SK-N-SH treated with all-trans-retinoic acid at 6 μM for 48 hours (cell line): ENCODE measurements around the gene TCF25.

ENCODE experiments used
- ATAC-seq: fragments of 200-7000 bp; cut with Tn5 transposase; 3 replicates; pipeline ENCODE4 v1.9.1; 2020; ENCODE audit warnings: mild to moderate bottlenecking, moderate library complexity
- ARNTL ChIP-seq: fragments of 450-650 bp; formaldehyde crosslinking; IDR thresholded peaks from 2 replicates; pipeline ENCODE4 v1.5.0; 2020; ENCODE audit warnings: low read depth, mild to moderate bottlenecking, moderate library complexity, borderline replicate concordance
- BACH2 ChIP-seq: fragments of 250-450 bp; sonication (Bioruptor Pico); IDR thresholded peaks from 2 replicates; pipeline ENCODE4 v1.9.0; 2021; ENCODE audit warnings: mild to moderate bottlenecking, borderline replicate concordance
- CSDC2 ChIP-seq: fragments of 250-450 bp; sonication (Bioruptor Pico); IDR thresholded peaks from 2 replicates; pipeline ENCODE4 v1.5.0; 2020; ENCODE audit warnings: mild to moderate bottlenecking, moderate library complexity
- GLIS3 ChIP-seq: fragments of 250-450 bp; sonication (Bioruptor Pico); IDR thresholded peaks from 2 replicates; pipeline ENCODE4 v1.5.0; 2020; ENCODE audit warnings: mild to moderate bottlenecking, moderate library complexity
- ISL1 ChIP-seq: fragments of 250-450 bp; sonication (Bioruptor Pico); IDR thresholded peaks from 2 replicates; pipeline ENCODE4 v2.1.2; 2022; ENCODE audit warnings: mild to moderate bottlenecking, moderate library complexity
- PPARA ChIP-seq: fragments of 250-450 bp; sonication (Bioruptor Pico); IDR thresholded peaks from 2 replicates; pipeline ENCODE4 v1.5.0; 2020; ENCODE audit warnings: mild to moderate bottlenecking, borderline replicate concordance
- SNAI2 ChIP-seq: fragments of 250-450 bp; sonication (Bioruptor Pico); IDR thresholded peaks from 2 replicates; pipeline ENCODE4 v1.5.0; 2020; ENCODE audit warnings: mild to moderate bottlenecking, moderate library complexity
- TCF4 ChIP-seq: fragments of 250-450 bp; sonication (Bioruptor Pico); IDR thresholded peaks from 2 replicates; pipeline ENCODE4 v1.8.0; 2021; ENCODE audit warnings: mild to moderate bottlenecking, moderate library complexity, borderline replicate concordance
- TOX ChIP-seq: fragments of 250-450 bp; sonication (Bioruptor Pico); IDR thresholded peaks from 2 replicates; pipeline ENCODE4 v1.8.0; 2021; ENCODE audit warnings: mild to moderate bottlenecking, moderate library complexity, borderline replicate concordance
- ZC3H10 ChIP-seq: fragments of 250-450 bp; sonication (Bioruptor Pico); IDR thresholded peaks from 2 replicates; pipeline ENCODE4 v1.5.1; 2021; ENCODE audit warnings: mild to moderate bottlenecking, moderate library complexity
- ZFP3 ChIP-seq: fragments of 250-450 bp; sonication (Bioruptor Pico); IDR thresholded peaks from 2 replicates; pipeline ENCODE4 v1.5.0; 2020; ENCODE audit warnings: mild to moderate bottlenecking, moderate library complexity
- ZFP30 ChIP-seq: fragments of 450-650 bp; formaldehyde crosslinking; IDR thresholded peaks from 2 replicates; pipeline ENCODE4 v1.5.0; 2022; ENCODE audit warnings: mild to moderate bottlenecking, moderate library complexity
- ZNF70 ChIP-seq: fragments of 450-650 bp; formaldehyde crosslinking; IDR thresholded peaks from 2 replicates; pipeline ENCODE4 v1.5.0; 2020; ENCODE audit warnings: mild to moderate bottlenecking, moderate library complexity
- ZNF8 ChIP-seq: fragments of 450-650 bp; formaldehyde crosslinking; IDR thresholded peaks from 2 replicates; pipeline ENCODE4 v1.5.0; 2020; ENCODE audit warnings: mild to moderate bottlenecking, moderate library complexity
- TF ChIP-seq, protein P1 (sequence below): fragments of 250-450 bp; sonication (Bioruptor Pico); IDR thresholded peaks from 2 replicates; pipeline ENCODE4 v1.5.1; 2021; ENCODE audit warnings: mild to moderate bottlenecking, moderate library complexity
- TF ChIP-seq, protein P2 (sequence below): fragments of 250-450 bp; sonication (Bioruptor Pico); IDR thresholded peaks from 2 replicates; pipeline ENCODE4 v1.8.0; 2021; ENCODE audit warnings: low read depth, mild to moderate bottlenecking, moderate library complexity, borderline replicate concordance
- TF ChIP-seq, protein P3 (sequence below): fragments of 250-450 bp; sonication (Bioruptor Pico); IDR thresholded peaks from 2 replicates; pipeline ENCODE4 v1.5.0; 2020; ENCODE audit warnings: mild to moderate bottlenecking, moderate library complexity
- TF ChIP-seq, protein P4 (sequence below): fragments of 250-450 bp; sonication (Bioruptor Pico); IDR thresholded peaks from 2 replicates; pipeline ENCODE4 v1.8.0; 2020; ENCODE audit warnings: mild to moderate bottlenecking, moderate library complexity, borderline replicate concordance

Gene TCF25

DNA sequence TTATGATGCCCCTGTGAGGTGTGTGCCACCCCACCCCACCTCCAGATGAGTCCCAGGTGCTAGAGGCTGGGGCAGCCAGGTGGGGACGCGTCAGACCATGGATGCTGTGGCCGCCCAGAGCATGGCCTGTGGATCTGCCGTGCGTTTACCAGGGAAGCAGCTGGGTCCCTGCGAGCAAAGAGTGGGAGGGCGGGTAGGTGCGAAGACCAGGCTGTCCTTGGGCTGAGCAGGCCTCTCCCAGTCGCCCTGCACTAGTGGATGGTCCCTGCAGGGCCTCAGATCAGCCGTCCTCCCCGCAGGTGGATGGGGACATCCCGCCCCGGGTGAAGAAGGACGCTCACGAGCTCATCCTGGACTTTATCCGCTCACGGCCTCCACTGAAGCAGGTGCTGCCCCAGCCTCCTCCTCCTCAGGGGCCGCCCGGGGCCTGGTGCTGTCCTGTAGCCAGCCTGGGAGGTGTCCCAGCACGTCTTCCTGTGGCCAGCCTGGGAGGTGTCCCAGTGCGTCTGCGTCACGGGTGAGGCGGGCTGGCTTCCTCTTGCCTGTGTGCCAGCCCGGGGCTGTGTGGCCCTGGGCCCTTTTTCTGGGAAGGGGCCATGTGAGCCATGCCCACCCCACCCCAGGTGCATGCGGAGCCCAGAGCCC lies 18.0 kb upstream of the TCF25 start:
- TF ChIP-seq, protein P1, sequence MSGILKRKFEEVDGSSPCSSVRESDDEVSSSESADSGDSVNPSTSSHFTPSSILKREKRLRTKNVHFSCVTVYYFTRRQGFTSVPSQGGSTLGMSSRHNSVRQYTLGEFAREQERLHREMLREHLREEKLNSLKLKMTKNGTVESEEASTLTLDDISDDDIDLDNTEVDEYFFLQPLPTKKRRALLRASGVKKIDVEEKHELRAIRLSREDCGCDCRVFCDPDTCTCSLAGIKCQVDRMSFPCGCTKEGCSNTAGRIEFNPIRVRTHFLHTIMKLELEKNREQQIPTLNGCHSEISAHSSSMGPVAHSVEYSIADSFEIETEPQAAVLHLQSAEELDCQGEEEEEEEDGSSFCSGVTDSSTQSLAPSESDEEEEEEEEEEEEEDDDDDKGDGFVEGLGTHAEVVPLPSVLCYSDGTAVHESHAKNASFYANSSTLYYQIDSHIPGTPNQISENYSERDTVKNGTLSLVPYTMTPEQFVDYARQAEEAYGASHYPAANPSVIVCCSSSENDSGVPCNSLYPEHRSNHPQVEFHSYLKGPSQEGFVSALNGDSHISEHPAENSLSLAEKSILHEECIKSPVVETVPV (CRISPR knock-in tag), result no peak
- TF ChIP-seq SNAI2 (CRISPR knock-in tag), result no peak
- no peak for TF ChIP-seq TOX (CRISPR knock-in tag)
- no peak for TF ChIP-seq GLIS3 (CRISPR knock-in tag)
- TF ChIP-seq, protein P2, sequence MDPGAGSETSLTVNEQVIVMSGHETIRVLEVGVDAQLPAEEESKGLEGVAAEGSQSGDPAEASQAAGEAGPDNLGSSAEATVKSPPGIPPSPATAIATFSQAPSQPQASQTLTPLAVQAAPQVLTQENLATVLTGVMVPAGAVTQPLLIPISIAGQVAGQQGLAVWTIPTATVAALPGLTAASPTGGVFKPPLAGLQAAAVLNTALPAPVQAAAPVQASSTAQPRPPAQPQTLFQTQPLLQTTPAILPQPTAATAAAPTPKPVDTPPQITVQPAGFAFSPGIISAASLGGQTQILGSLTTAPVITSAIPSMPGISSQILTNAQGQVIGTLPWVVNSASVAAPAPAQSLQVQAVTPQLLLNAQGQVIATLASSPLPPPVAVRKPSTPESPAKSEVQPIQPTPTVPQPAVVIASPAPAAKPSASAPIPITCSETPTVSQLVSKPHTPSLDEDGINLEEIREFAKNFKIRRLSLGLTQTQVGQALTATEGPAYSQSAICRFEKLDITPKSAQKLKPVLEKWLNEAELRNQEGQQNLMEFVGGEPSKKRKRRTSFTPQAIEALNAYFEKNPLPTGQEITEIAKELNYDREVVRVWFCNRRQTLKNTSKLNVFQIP (CRISPR knock-in tag), result no peak
- TF ChIP-seq, all 23 proteins: peak for 0

DNA sequence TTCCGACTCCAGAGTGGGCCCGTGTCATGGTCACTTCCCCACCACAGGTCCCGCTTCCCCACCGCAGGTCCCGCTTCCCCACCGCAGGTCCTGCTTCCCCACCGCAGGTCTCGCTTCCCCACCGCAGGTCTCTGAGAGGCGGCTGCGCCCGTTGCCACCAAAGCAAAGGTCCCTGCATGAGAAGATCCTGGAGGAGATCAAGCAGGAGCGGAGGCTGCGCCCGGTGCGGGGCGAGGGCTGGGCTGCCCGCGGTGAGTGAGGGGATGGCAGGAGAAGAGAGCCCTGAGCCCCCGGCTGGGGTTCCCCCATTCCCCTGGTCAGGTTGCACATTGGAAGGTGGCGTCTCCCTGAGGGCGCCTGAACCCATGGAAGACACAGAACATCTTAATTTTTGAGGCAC lies 17.4 kb upstream of the TCF25 start:
- no peak for TF ChIP-seq CSDC2 (CRISPR knock-in tag)
- TF ChIP-seq, protein P3, sequence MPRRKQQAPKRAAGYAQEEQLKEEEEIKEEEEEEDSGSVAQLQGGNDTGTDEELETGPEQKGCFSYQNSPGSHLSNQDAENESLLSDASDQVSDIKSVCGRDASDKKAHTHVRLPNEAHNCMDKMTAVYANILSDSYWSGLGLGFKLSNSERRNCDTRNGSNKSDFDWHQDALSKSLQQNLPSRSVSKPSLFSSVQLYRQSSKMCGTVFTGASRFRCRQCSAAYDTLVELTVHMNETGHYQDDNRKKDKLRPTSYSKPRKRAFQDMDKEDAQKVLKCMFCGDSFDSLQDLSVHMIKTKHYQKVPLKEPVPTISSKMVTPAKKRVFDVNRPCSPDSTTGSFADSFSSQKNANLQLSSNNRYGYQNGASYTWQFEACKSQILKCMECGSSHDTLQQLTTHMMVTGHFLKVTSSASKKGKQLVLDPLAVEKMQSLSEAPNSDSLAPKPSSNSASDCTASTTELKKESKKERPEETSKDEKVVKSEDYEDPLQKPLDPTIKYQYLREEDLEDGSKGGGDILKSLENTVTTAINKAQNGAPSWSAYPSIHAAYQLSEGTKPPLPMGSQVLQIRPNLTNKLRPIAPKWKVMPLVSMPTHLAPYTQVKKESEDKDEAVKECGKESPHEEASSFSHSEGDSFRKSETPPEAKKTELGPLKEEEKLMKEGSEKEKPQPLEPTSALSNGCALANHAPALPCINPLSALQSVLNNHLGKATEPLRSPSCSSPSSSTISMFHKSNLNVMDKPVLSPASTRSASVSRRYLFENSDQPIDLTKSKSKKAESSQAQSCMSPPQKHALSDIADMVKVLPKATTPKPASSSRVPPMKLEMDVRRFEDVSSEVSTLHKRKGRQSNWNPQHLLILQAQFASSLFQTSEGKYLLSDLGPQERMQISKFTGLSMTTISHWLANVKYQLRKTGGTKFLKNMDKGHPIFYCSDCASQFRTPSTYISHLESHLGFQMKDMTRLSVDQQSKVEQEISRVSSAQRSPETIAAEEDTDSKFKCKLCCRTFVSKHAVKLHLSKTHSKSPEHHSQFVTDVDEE (CRISPR knock-in tag), result no peak
- no peak for TF ChIP-seq SNAI2 (CRISPR knock-in tag)
- no peak for TF ChIP-seq PPARA (CRISPR knock-in tag)
- no peak for TF ChIP-seq TOX (CRISPR knock-in tag)
- TF ChIP-seq ZC3H10 (CRISPR knock-in tag), result no peak
- TF ChIP-seq GLIS3 (CRISPR knock-in tag), result no peak
- TF ChIP-seq ARNTL (CRISPR knock-in tag), result no peak
- TF ChIP-seq ZNF8 (CRISPR knock-in tag), result no peak
- TF ChIP-seq TCF4 (CRISPR knock-in tag), result no peak
- no peak for TF ChIP-seq ISL1 (CRISPR knock-in tag)
- no peak for TF ChIP-seq ZFP30 (CRISPR knock-in tag)
- TF ChIP-seq BACH2, result no peak
- TF ChIP-seq ZNF70 (CRISPR knock-in tag), result no peak
- TF ChIP-seq, protein P4, sequence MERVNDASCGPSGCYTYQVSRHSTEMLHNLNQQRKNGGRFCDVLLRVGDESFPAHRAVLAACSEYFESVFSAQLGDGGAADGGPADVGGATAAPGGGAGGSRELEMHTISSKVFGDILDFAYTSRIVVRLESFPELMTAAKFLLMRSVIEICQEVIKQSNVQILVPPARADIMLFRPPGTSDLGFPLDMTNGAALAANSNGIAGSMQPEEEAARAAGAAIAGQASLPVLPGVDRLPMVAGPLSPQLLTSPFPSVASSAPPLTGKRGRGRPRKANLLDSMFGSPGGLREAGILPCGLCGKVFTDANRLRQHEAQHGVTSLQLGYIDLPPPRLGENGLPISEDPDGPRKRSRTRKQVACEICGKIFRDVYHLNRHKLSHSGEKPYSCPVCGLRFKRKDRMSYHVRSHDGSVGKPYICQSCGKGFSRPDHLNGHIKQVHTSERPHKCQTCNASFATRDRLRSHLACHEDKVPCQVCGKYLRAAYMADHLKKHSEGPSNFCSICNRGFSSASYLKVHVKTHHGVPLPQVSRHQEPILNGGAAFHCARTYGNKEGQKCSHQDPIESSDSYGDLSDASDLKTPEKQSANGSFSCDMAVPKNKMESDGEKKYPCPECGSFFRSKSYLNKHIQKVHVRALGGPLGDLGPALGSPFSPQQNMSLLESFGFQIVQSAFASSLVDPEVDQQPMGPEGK, result no peak
- TF ChIP-seq, all 23 proteins: peak for 0

More for the DNA sequence above, 18.0 kb upstream of the TCF25 start:
- no peak for ATAC-seq

DNA sequence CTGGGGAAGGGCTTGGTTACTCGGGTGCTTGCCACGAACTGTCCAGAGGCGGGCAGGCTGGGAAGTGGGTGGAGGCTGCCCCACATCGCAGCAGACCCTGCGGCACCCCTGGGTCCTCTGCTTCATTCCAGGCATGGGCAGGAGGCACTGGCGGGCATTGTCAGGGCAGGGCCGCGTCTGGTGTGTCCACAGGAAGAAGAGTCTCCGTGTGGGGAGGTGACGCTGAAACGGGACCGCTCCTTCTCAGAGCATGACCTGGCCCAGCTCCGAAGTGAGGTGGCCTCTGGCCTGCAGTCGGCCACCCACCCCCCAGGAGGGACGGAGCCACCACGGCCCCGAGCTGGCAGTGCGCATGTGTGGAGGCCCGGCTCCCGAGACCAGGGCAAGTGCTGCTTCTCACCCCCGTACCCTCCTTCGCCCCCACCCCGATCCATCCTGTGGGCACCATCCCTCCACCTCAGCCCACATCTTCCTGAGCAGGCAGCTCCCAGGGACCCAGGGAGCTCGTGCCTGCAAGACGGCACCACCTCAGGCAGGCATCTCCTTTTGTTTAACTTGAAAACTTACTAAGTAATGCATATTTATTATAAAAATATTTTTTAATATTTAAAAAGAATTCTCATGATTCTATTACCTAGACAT lies 14.3 kb upstream of the TCF25 start:
- TF ChIP-seq TOX (CRISPR knock-in tag), result no peak
- TF ChIP-seq TCF4 (CRISPR knock-in tag), result no peak
- TF ChIP-seq ISL1 (CRISPR knock-in tag), result no peak
- TF ChIP-seq, protein P1 (CRISPR knock-in tag), result no peak
- TF ChIP-seq GLIS3 (CRISPR knock-in tag), result no peak
- no peak for TF ChIP-seq BACH2
- TF ChIP-seq, protein P4, result no peak
- TF ChIP-seq, protein P3 (CRISPR knock-in tag), result no peak
- TF ChIP-seq ARNTL (CRISPR knock-in tag), result no peak
- no peak for TF ChIP-seq ZFP3 (CRISPR knock-in tag)

More for the DNA sequence above, 17.4 kb upstream of the TCF25 start:
- ATAC-seq, result no peak

More for the DNA sequence above, 14.3 kb upstream of the TCF25 start:
- no peak for ATAC-seq
